ENCODE data around the gene EFNA3.

GRCh38 chr1:155122308-155122707 lies 43.7 kb downstream of the EFNA3 start:
- no peak for TF ChIP-seq EZH2 (IDR thresholded peaks at IDR 0.05; ENCODE audit: insufficient read depth, low read length)
- TF ChIP-seq CTCF (IDR thresholded peaks at IDR 0.05; ENCODE audit: insufficient read depth, low read depth, low read length) = no peak
